Measurements from ENCODE around the gene PAFAH1B1.

GRCh38 chr17:2593821-2594721, 617 bp downstream of the PAFAH1B1 start:
- TF ChIP-seq CTCF (conservative IDR thresholded peaks at IDR 0.05 in 1 of 2, IDR thresholded peaks at IDR 0.05 in 1 of 2; ENCODE audit: extremely low read depth in 1 of 2, insufficient read depth in 1 of 2, low read depth in 1 of 2, low read length in 2 of 2) (no peak), EZH2 (IDR thresholded peaks at IDR 0.05; ENCODE audit: borderline replicate concordance, low read length) (no peak)

Data from mammary epithelial cell (primary cell).